GM12878 (cell line): ENCODE measurements around the gene FAM193B. TPM values are rescaled to one million over a fixed set of nuclear protein-coding genes. Genes with fewer than 3 reads are reported as not detected.

Experiments
- ATAC-seq: fragments of 200-7000 bp; cut with Tn5 transposase; 3 replicates; pipeline ENCODE4 v1.9.1; 2020; ENCODE audit warnings: mild to moderate bottlenecking, moderate library complexity
- BruUV-seq: library from RNA; stranded (reverse); fragments of 400-500 nt; replicated peaks from 2 replicates; lab custom pipeline; 2021; lab: Mats Ljungman, UMichigan
- CTCF ChIA-PET: fragments of 300-600 bp; sonication (Branson Sonifier 250); formaldehyde crosslinking; extraction: SDS; loops from one replicate; lab custom pipeline; 2021; ENCODE audit warnings: inconsistent platforms; lab: Yijun Ruan, JAX
- POLR2A ChIA-PET: fragments of 350-600 bp; formaldehyde crosslinking; extraction: SDS; loops from one replicate; lab custom pipeline; 2021; ENCODE audit warnings: inconsistent platforms; lab: Charles Lee
- RAD21 ChIA-PET: fragments of 300-600 bp; sonication (Branson Sonifier 250); formaldehyde crosslinking; loops from one replicate; lab custom pipeline; 2023; ENCODE audit warnings: antibody characterized with exemption; ENCODE audit not compliant: unreplicated experiment; lab: Charles Lee
- SMC1A ChIA-PET: fragments of 300-600 bp; sonication (Branson Sonifier 250); formaldehyde crosslinking; loops from one replicate; lab custom pipeline; 2023; ENCODE audit not compliant: unreplicated experiment, uncharacterized antibody; lab: Charles Lee
- DNase-seq: peaks from one replicate; pipeline ENCODE4 v3.0.0-alpha.2; 2011; ENCODE audit warnings: low read depth, low spot score
- FAIRE-seq: peaks from 3 replicates; lab custom pipeline; 2011; peaks lifted over from hg19 to GRCh38; lab: Jason Lieb, UNC
- H2AFZ ChIP-seq: 2 replicates; pipeline ENCODE4 v1.6.0; 2011; ENCODE audit warnings: low read depth, low read length, control low read depth; ENCODE audit not compliant: control insufficient read depth
- H3K27ac ChIP-seq: 2 replicates; pipeline ENCODE4 v1.5.1; 2011; ENCODE audit warnings: control low read depth; ENCODE audit not compliant: control insufficient read depth, insufficient read depth
- H3K27me3 ChIP-seq, 2 experiments: replicated peaks in 1 of 2; 2 replicates each; pipeline versions ENCODE4 v1.6.0 to v1.6.1; 2011; ENCODE audit warnings: low read length in 1 of 2; ENCODE audit not compliant: control insufficient read depth in 2 of 2, insufficient read depth in 2 of 2
- H3K36me3 ChIP-seq, 2 experiments: 2 replicates each; pipeline ENCODE4 v1.5.1; 2011; ENCODE audit warnings: low read length in 1 of 2; ENCODE audit not compliant: control insufficient read depth in 2 of 2, insufficient read depth in 2 of 2
- H3K4me1 ChIP-seq: 2 replicates; pipeline ENCODE4 v1.6.1; 2011; ENCODE audit warnings: mild to moderate bottlenecking, low read length, moderate library complexity, mixed read lengths; ENCODE audit not compliant: control insufficient read depth, insufficient read depth
- H3K4me2 ChIP-seq: 2 replicates; pipeline ENCODE4 v1.6.0; 2011; ENCODE audit warnings: control low read depth; ENCODE audit not compliant: control insufficient read depth, insufficient read depth
- H3K4me3 ChIP-seq: fragments of 200-600 bp; sonication (generic); 2 replicates; pipeline ENCODE4 v1.5.1; 2016
- H3K79me2 ChIP-seq: 2 replicates; pipeline ENCODE4 v1.6.0; 2011; ENCODE audit warnings: low read length; ENCODE audit not compliant: control insufficient read depth, insufficient read depth
- H3K9ac ChIP-seq: 2 replicates; pipeline ENCODE4 v1.8.0; 2011; ENCODE audit warnings: low read length, control low read depth, mixed read lengths; ENCODE audit not compliant: control insufficient read depth, insufficient read depth
- H3K9me3 ChIP-seq: replicated peaks from 3 replicates; pipeline ENCODE4 v1.5.1; 2011; ENCODE audit warnings: mild to moderate bottlenecking, low read length; ENCODE audit not compliant: control insufficient read depth, insufficient read depth
- H4K20me1 ChIP-seq: 2 replicates; pipeline ENCODE4 v1.6.0; 2011; ENCODE audit not compliant: control insufficient read depth, insufficient read depth
- BMI1 ChIP-seq: fragments of 450-650 bp; IDR thresholded peaks from 2 replicates; pipeline ENCODE4 v1.6.1; 2016; ENCODE audit warnings: mild to moderate bottlenecking, moderate library complexity, borderline replicate concordance
- CEBPZ ChIP-seq: fragments of 150-350 bp; IDR thresholded peaks from 2 replicates; pipeline ENCODE4 v1.6.1; 2016; ENCODE audit warnings: low read depth, low read length
- EED ChIP-seq: sonication (generic); IDR thresholded peaks from 2 replicates; pipeline ENCODE4 v1.6.1; 2016; ENCODE audit warnings: antibody characterized with exemption, low read depth
- ESRRA ChIP-seq: IDR thresholded peaks from 2 replicates; pipeline ENCODE4 v1.6.1; 2012; ENCODE audit warnings: mild to moderate bottlenecking, low read length, improper control_type of control experiment
- FOXK2 ChIP-seq: fragments of 450-650 bp; IDR thresholded peaks from 2 replicates; pipeline ENCODE4 v1.6.1; 2017; ENCODE audit warnings: mild to moderate bottlenecking, moderate library complexity
- GATAD2B ChIP-seq: fragments of 450-650 bp; conservative IDR thresholded peaks from 2 replicates; pipeline ENCODE4 v1.6.1; 2017; ENCODE audit warnings: low read depth, mild to moderate bottlenecking, moderate library complexity
- IKZF1 ChIP-seq: fragments of 450-650 bp; conservative IDR thresholded peaks from 2 replicates; pipeline ENCODE4 v1.6.1; 2017; ENCODE audit warnings: antibody characterized with exemption, mild to moderate bottlenecking
- IRF4 ChIP-seq: IDR thresholded peaks from 2 replicates; pipeline ENCODE4 v1.6.1; 2011; ENCODE audit warnings: low read depth, low read length
- JUNB ChIP-seq: IDR thresholded peaks from 2 replicates; pipeline ENCODE4 v1.6.1; 2016; ENCODE audit warnings: antibody characterized with exemption, mild to moderate bottlenecking
- MAX ChIP-seq: IDR thresholded peaks from 2 replicates; pipeline ENCODE4 v1.6.1; 2012; ENCODE audit warnings: low read depth, low read length, improper control_type of control experiment
- MTA3 ChIP-seq: IDR thresholded peaks from 2 replicates; pipeline ENCODE4 v1.6.1; 2012; ENCODE audit warnings: low read length, inconsistent platforms, borderline replicate concordance
- RELB ChIP-seq: fragments of 450-650 bp; IDR thresholded peaks from 2 replicates; pipeline ENCODE4 v1.6.1; 2017; ENCODE audit warnings: low read depth, mild to moderate bottlenecking, moderate library complexity
- RUNX3 ChIP-seq: IDR thresholded peaks from 2 replicates; pipeline ENCODE4 v1.6.1; 2012; ENCODE audit warnings: low read length, inconsistent platforms
- STAT3 ChIP-seq: IDR thresholded peaks from 2 replicates; pipeline ENCODE4 v1.6.1; 2011; ENCODE audit warnings: low read depth, low read length, improper control_type of control experiment
- ZBED1 ChIP-seq: IDR thresholded peaks from 2 replicates; pipeline ENCODE4 v1.6.1; 2016; ENCODE audit warnings: borderline replicate concordance
- ZNF274 ChIP-seq: IDR thresholded peaks from one replicate; pipeline ENCODE4 v1.8.0; 2011; ENCODE audit not compliant: insufficient read length, insufficient read depth
- WGBS: methylation state at CpG from one replicate; pipeline ENCODE4 v1.1.6; 2016; ENCODE audit warnings: low lambda C conversion rate; ENCODE audit not compliant: insufficient replicate concordance, insufficient coverage; ENCODE audit errors: missing lambda C conversion rate; 5-methylcytosine and 5-hydroxymethylcytosine counted together
- in situ Hi-C: fragments of 300-500 bp; cut with MboI; formaldehyde crosslinking; loops from 9 replicates; pipeline ENCODE4 v1.14.3; 2018; ENCODE audit warnings: mixed read lengths
- intact Hi-C: fragments of 100-400 bp; cut with micrococcal nuclease; formaldehyde crosslinking; loops from one replicate; pipeline ENCODE4 v1.14.2; 2022; ENCODE audit not compliant: unreplicated experiment
- polyA plus RNA-seq, 11 experiments: library from polyadenylated mRNA; depleted of rRNA in 4 of 11; unstranded in 6 of 11; stranded (reverse) in 5 of 11; fragments of >200 nt; fragmentation: Nextera tagmentation in 4 of 11; fragmentation: Illumina TruSeq in 1 of 11; extraction: Ambion mirVana in 4 of 11; extraction: Trizol in 1 of 11; gene quantifications; 1 replicate in 1 of 11; 2 replicates in 10 of 11; pipeline versions ENCODE4 v1.2.1 to v1.2.3, GENCODE V29; 2011 to 2016; ENCODE audit warnings: inconsistent platforms in 2 of 11, missing spikeins in 2 of 11, low read depth in 1 of 11
- total RNA-seq, 4 experiments: library from RNA; depleted of rRNA in 3 of 4; stranded (reverse); fragments of >200 nt in 3 of 4; fragmentation: Illumina TruSeq in 1 of 4; extraction: Trizol in 1 of 4; gene quantifications; 2 replicates each; pipeline versions ENCODE4 v1.2.1 to v1.2.3, GENCODE V29; 2013 to 2021

The FAM193B gene
- total and polyA plus RNA-seq, 10 of the 15 experiments (the other 5 are each of a cell fraction or from before 2014, with no cell fraction given), result 3.3 to 47.0 (median 25.1) TPM

- no peak for TF ChIP-seq RUNX3
- no peak for TF ChIP-seq ZNF274
Observed at GRCh38 chr5:177527595-177527994, 26.8 kb downstream of the FAM193B start (continued).

- ChIA-PET SMC1A (no interaction called here), RAD21 (no interaction called here), CTCF (no interaction called here), POLR2A (no interaction called here)
- Histone ChIP-seq H3K79me2 (no peaks in the 10 kb centered on the region), H3K4me2 (no peak overlapping the region), H2AFZ (no peak overlapping the region), H3K4me3 (no peak overlapping the region), H3K27ac (no peak overlapping the region), H3K27me3 (no peaks in the 10 kb centered on the region), H3K9ac (no peak overlapping the region), H3K4me1 (no peaks in the 10 kb centered on the region), H3K36me3 (peaks cover 8 to 14% of the 10 kb centered on the region in 2 experiments; a peak in 3 of 4 replicates), H4K20me1 (no peaks in the 10 kb centered on the region), H3K9me3 (no peaks in the 10 kb centered on the region)
- in situ Hi-C loops, result no loop called here
- DNase-seq, result no peak
- no peak for FAIRE-seq
- TF ChIP-seq BMI1 (no peak), ZBED1 (no peak), JUNB (no peak), ESRRA (no peak), FOXK2 (no peak), MTA3 (no peak), EED (no peak), GATAD2B (no peak), STAT3 (no peak), IKZF1 (no peak), RELB (no peak), MAX (no peak), IRF4 (no peak), CEBPZ (no peak)
- 100% methylated on average over 6 of the region's 6 CpGs for WGBS
- intact Hi-C loops, result no loop called here
- no peak for ATAC-seq
- BruUV-seq, result no TSS peak
Observed at GRCh38 chr5:177526791-177527190, 27.6 kb downstream of the FAM193B start.
